ENCODE results near the gene CTNND1.
A peak's percentile ranks its signal among the peaks of the same experiment; 100 is the strongest.

CTNND1 gene

DNA sequence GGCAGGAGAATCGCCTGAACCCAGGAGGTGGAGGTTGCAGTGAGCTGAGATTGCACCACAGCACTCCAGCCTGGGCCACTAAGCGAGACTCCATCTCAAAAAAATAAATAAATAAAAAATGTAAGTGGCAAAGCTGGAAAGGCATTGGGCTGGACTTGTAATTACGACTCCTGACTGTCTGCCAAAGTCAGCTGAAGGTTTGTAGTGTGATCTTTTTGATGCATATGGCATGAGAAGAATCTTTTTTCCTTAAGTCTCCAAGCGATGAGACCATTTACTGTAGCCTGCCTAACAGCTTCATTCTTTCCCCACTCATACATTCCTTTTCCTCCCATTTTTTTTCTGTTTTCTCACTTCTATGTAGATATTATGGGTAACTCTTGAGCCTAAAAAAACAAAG lies 24.8 kb downstream of the CTNND1 start:
- no peak overlapping the region for H3K4me3 ChIP-seq (ENCODE audit: low read depth, low read length)
- no CpG with 5 or more reads among the region's 4 CpGs for WGBS (ENCODE audit: extremely low coverage, insufficient coverage, insufficient read length)
- peaks cover 11% of the 10 kb centered on the region for H3K79me1 ChIP-seq (ENCODE audit: low read length)

GRCh38 chr11:57787006-57787604 lies 25.5 kb downstream of the CTNND1 start:
- H3K14ac ChIP-seq (ENCODE audit: low read length): no peak overlapping the region
- no peak overlapping the region for H2AK5ac ChIP-seq (ENCODE audit: low read length)
- H2AFZ ChIP-seq (ENCODE audit: insufficient read depth, low read length, poor library complexity): no peak overlapping the region
- no peak overlapping the region for H3K4me3 ChIP-seq (ENCODE audit: low read depth, low read length)
- H2BK12ac ChIP-seq (ENCODE audit: low read length): no peak overlapping the region
- peaks cover 19 to 30% of the 10 kb centered on the region in 2 experiments for H3K4me1 ChIP-seq (ENCODE audit: control insufficient read depth in 1 of 2, insufficient read depth in 2 of 2, low read length in 2 of 2)
- H4K91ac ChIP-seq (ENCODE audit: low read depth, low read length): no peak overlapping the region
- peak overlapping the region; percentile 67 for H3K4ac ChIP-seq (ENCODE audit: low read depth, low read length)
- H2BK120ac ChIP-seq (ENCODE audit: insufficient read depth, low read length, poor library complexity): no peak overlapping the region
- H3K27ac ChIP-seq (ENCODE audit: low read depth, low read length): peak overlapping the region; percentile 67
- peaks cover 11% of the 10 kb centered on the region for H3K79me1 ChIP-seq (ENCODE audit: low read length)
- no peaks in the 10 kb centered on the region for H3K9me3 ChIP-seq (ENCODE audit: insufficient read depth, low read depth, low read length)
- H4K12ac ChIP-seq (ENCODE audit: low read depth, low read length): no peak overlapping the region
- H3K36me3 ChIP-seq (ENCODE audit: control insufficient read depth in 1 of 2, insufficient read depth in 2 of 2, low read length in 2 of 2): peaks cover 6 to 8% of the 10 kb centered on the region in 2 experiments
- H3K9ac ChIP-seq (ENCODE audit: low read length): no peak overlapping the region
- H3K18ac ChIP-seq (ENCODE audit: low read length): no peak overlapping the region
- no CpG with 5 or more reads among the region's 4 CpGs for WGBS (ENCODE audit: extremely low coverage, insufficient coverage, insufficient read length)
- no peaks in the 10 kb centered on the region for H3K27me3 ChIP-seq (ENCODE audit: insufficient read depth, low read length)
- DNase-seq: peak in 1 of 2 donors; percentile 57
- no peak overlapping the region for H4K8ac ChIP-seq (ENCODE audit: low read depth, low read length)
- H3K79me2 ChIP-seq (ENCODE audit: control insufficient read depth, insufficient read depth, low read length, poor library complexity): peaks cover 35% of the 10 kb centered on the region
- H3K4me2 ChIP-seq (ENCODE audit: low read length): no peak overlapping the region
- no peak overlapping the region for H3K23ac ChIP-seq (ENCODE audit: low read length)
- no peak overlapping the region for H2BK5ac ChIP-seq (ENCODE audit: low read depth, low read length, poor library complexity)

More for the DNA sequence above, 24.8 kb downstream of the CTNND1 start:
- H4K8ac ChIP-seq (ENCODE audit: low read depth, low read length): no peak overlapping the region
- no peak overlapping the region for H3K18ac ChIP-seq (ENCODE audit: low read length)
- DNase-seq: peak; percentile 35 to 56
- H3K4me1 ChIP-seq (ENCODE audit: control insufficient read depth in 1 of 2, insufficient read depth in 2 of 2, low read length in 2 of 2): peaks cover 14 to 24% of the 10 kb centered on the region in 2 experiments
- no peak overlapping the region for H3K23ac ChIP-seq (ENCODE audit: low read length)
- peaks cover 31% of the 10 kb centered on the region for H3K79me2 ChIP-seq (ENCODE audit: control insufficient read depth, insufficient read depth, low read length, poor library complexity)
- no peak overlapping the region for H2AFZ ChIP-seq (ENCODE audit: insufficient read depth, low read length, poor library complexity)
- no peaks in the 10 kb centered on the region for H3K27me3 ChIP-seq (ENCODE audit: insufficient read depth, low read length)
- H3K27ac ChIP-seq (ENCODE audit: low read depth, low read length): peak overlapping the region; percentile 67
- no peak overlapping the region for H2BK12ac ChIP-seq (ENCODE audit: low read length)
- H3K36me3 ChIP-seq (ENCODE audit: control insufficient read depth in 1 of 2, insufficient read depth in 2 of 2, low read length in 2 of 2): peaks cover 3 to 5% of the 10 kb centered on the region in 2 experiments
- no peaks in the 10 kb centered on the region for H3K9me3 ChIP-seq (ENCODE audit: insufficient read depth, low read depth, low read length)
- no peak overlapping the region for H3K9ac ChIP-seq (ENCODE audit: low read length)
- H2AK5ac ChIP-seq (ENCODE audit: low read length): no peak overlapping the region
- H2BK5ac ChIP-seq (ENCODE audit: low read depth, low read length, poor library complexity): no peak overlapping the region
- no peak overlapping the region for H3K14ac ChIP-seq (ENCODE audit: low read length)
- H4K12ac ChIP-seq (ENCODE audit: low read depth, low read length): no peak overlapping the region
- H3K4me2 ChIP-seq (ENCODE audit: low read length): no peak overlapping the region
- H2BK120ac ChIP-seq (ENCODE audit: insufficient read depth, low read length, poor library complexity): no peak overlapping the region
- no peak overlapping the region for H3K4ac ChIP-seq (ENCODE audit: low read depth, low read length)
- H4K91ac ChIP-seq (ENCODE audit: low read depth, low read length): no peak overlapping the region

DNA sequence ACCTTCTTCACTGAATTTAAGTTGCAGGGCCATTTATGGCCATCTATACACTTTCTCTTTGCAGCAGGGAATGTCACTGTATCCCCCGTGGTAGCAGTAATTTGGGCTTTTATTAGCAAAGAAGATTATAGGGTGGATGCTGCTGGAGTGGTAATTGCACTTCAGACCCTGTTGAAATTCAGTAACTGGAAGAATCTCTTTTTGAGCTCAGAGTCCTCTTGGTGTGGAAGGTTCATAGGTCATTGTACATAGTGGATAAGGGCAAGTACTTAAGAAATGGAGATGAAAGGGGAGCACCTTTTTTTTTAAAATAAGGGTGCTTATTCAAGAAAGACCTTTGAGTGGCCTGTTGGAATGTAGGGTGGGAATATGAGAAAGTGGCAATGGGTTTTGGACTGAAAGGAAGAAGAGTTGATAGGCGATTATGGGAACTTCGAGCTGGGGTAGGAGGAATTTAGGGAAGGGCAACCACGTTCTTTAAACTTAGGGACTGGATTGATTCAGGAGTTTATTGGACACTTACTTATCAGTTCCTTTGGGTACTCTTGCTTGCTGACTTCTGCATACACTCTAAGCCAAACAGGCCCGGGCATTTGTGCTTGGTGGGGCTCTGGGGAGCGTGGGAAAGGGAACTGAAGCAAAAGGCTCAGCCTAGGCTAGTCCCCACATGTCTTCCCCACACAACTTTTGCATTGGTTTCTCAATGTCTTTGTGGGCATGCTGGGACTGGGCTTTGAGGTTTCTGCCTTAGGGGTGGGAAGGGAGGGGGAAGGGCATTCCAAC lies 26.5 kb downstream of the CTNND1 start:
- peak overlapping the region; percentile 57 for H3K14ac ChIP-seq (ENCODE audit: low read length)
- peak overlapping the region; percentile 24 for H2BK12ac ChIP-seq (ENCODE audit: low read length)
- H3K9me3 ChIP-seq (ENCODE audit: insufficient read depth, low read depth, low read length): no peaks in the 10 kb centered on the region
- no peak overlapping the region for H3K4me3 ChIP-seq (ENCODE audit: low read depth, low read length)
- no peaks in the 10 kb centered on the region for H3K27me3 ChIP-seq (ENCODE audit: insufficient read depth, low read length)
- peaks cover 6 to 10% of the 10 kb centered on the region in 2 experiments for H3K36me3 ChIP-seq (ENCODE audit: control insufficient read depth in 1 of 2, insufficient read depth in 2 of 2, low read length in 2 of 2)
- no peak overlapping the region for H3K9ac ChIP-seq (ENCODE audit: low read length)
- WGBS (ENCODE audit: extremely low coverage, insufficient coverage, insufficient read length): no CpG with 5 or more reads among the region's 6 CpGs
- H4K8ac ChIP-seq (ENCODE audit: low read depth, low read length): peak overlapping the region; percentile 86
- H3K4me1 ChIP-seq (ENCODE audit: control insufficient read depth in 1 of 2, insufficient read depth in 2 of 2, low read length in 2 of 2): peaks cover 17 to 29% of the 10 kb centered on the region in 2 experiments
- peak overlapping the region; percentile 83 for H4K91ac ChIP-seq (ENCODE audit: low read depth, low read length)
- peaks cover 33% of the 10 kb centered on the region for H3K79me2 ChIP-seq (ENCODE audit: control insufficient read depth, insufficient read depth, low read length, poor library complexity)
- H2AK5ac ChIP-seq (ENCODE audit: low read length): no peak overlapping the region
- no peak overlapping the region for H3K4me2 ChIP-seq (ENCODE audit: low read length)
- no peak overlapping the region for H3K18ac ChIP-seq (ENCODE audit: low read length)
- H3K23ac ChIP-seq (ENCODE audit: low read length): no peak overlapping the region
- H2BK120ac ChIP-seq (ENCODE audit: insufficient read depth, low read length, poor library complexity): peak overlapping the region; percentile 75
- peak overlapping the region; percentile 82 for H3K27ac ChIP-seq (ENCODE audit: low read depth, low read length)
- H3K79me1 ChIP-seq (ENCODE audit: low read length): peaks cover 6% of the 10 kb centered on the region
- H3K4ac ChIP-seq (ENCODE audit: low read depth, low read length): peak overlapping the region; percentile 99
- H2BK5ac ChIP-seq (ENCODE audit: low read depth, low read length, poor library complexity): peak overlapping the region; percentile 81
- H4K12ac ChIP-seq (ENCODE audit: low read depth, low read length): peak overlapping the region; percentile 26
- no peak overlapping the region for H2AFZ ChIP-seq (ENCODE audit: insufficient read depth, low read length, poor library complexity)
- no peak for DNase-seq

DNA sequence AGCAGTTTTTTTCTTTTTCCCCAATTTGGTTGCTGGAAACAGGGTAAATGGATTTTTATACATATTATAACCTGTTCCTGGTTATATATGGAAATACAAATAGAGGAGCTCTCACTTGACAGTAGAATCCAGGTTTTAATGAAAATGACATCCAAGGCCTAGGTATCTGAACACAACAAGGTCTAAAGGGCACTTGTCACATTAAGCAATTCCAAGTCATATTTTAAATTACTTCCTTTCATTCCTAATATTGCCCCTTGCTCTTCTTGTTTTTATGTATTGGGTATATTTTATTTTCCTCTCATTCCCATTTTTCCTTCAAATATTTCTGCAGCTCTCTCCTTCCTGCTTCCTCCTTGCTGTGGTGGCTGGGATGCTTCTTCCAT lies 27.1 kb downstream of the CTNND1 start:
- H3K27me3 ChIP-seq (ENCODE audit: insufficient read depth, low read length): no peaks in the 10 kb centered on the region
- H3K23ac ChIP-seq (ENCODE audit: low read length): no peak overlapping the region
- no peak overlapping the region for H3K27ac ChIP-seq (ENCODE audit: low read depth, low read length)
- H4K91ac ChIP-seq (ENCODE audit: low read depth, low read length): no peak overlapping the region
- DNase-seq: no peak
- no peak overlapping the region for H3K4me2 ChIP-seq (ENCODE audit: low read length)
- H2BK12ac ChIP-seq (ENCODE audit: low read length): no peak overlapping the region
- no peak overlapping the region for H4K8ac ChIP-seq (ENCODE audit: low read depth, low read length)
- H3K36me3 ChIP-seq (ENCODE audit: control insufficient read depth in 1 of 2, insufficient read depth in 2 of 2, low read length in 2 of 2): peaks cover 6 to 13% of the 10 kb centered on the region in 2 experiments
- H3K4ac ChIP-seq (ENCODE audit: low read depth, low read length): no peak overlapping the region
- H3K4me3 ChIP-seq (ENCODE audit: low read depth, low read length): no peak overlapping the region
- no peak overlapping the region for H2AFZ ChIP-seq (ENCODE audit: insufficient read depth, low read length, poor library complexity)
- no peak overlapping the region for H2BK120ac ChIP-seq (ENCODE audit: insufficient read depth, low read length, poor library complexity)
- no peak overlapping the region for H3K9ac ChIP-seq (ENCODE audit: low read length)
- no peak overlapping the region for H3K14ac ChIP-seq (ENCODE audit: low read length)
- no peak overlapping the region for H3K18ac ChIP-seq (ENCODE audit: low read length)
- H2AK5ac ChIP-seq (ENCODE audit: low read length): no peak overlapping the region
- no peaks in the 10 kb centered on the region for H3K9me3 ChIP-seq (ENCODE audit: insufficient read depth, low read depth, low read length)
- H2BK5ac ChIP-seq (ENCODE audit: low read depth, low read length, poor library complexity): no peak overlapping the region
- H4K12ac ChIP-seq (ENCODE audit: low read depth, low read length): no peak overlapping the region
- peaks cover 33% of the 10 kb centered on the region for H3K79me2 ChIP-seq (ENCODE audit: control insufficient read depth, insufficient read depth, low read length, poor library complexity)
- peaks cover 6% of the 10 kb centered on the region for H3K79me1 ChIP-seq (ENCODE audit: low read length)
- peaks cover 16 to 29% of the 10 kb centered on the region in 2 experiments for H3K4me1 ChIP-seq (ENCODE audit: control insufficient read depth in 1 of 2, insufficient read depth in 2 of 2, low read length in 2 of 2)

All from trophoblast cell (in vitro differentiated cells and primary cell).